PC-9 (cell line): Measurements from ENCODE around the gene KASH5. TPM values are rescaled to one million over a fixed set of nuclear protein-coding genes. Genes with fewer than 3 reads are reported as not detected.

ENCODE experiments used
- BruUV-seq: library from RNA; stranded (reverse); fragments of 400-500 nt; replicated peaks from 2 replicates; lab custom pipeline; 2021; lab: Mats Ljungman, UMichigan
- CTCF ChIA-PET: fragments of 300-600 bp; sonication (Branson Sonifier 250); formaldehyde crosslinking; loops from one replicate; lab custom pipeline; 2022; ENCODE audit warnings: antibody characterized with exemption; lab: Charles Lee
- POLR2A ChIA-PET: fragments of 300-600 bp; sonication (Branson Sonifier 250); formaldehyde crosslinking; loops from one replicate; lab custom pipeline; 2022; ENCODE audit warnings: antibody characterized with exemption; ENCODE audit not compliant: unreplicated experiment; lab: Charles Lee
- DNase-seq, 2 experiments: peaks; one replicate each; pipeline versions ENCODE4 v3.0.0 to v3.0.0-alpha.2; 2015 to 2022; ENCODE audit warnings: mixed read lengths in 1 of 2
- H2AFZ ChIP-seq: fragments of 200-600 bp; sonication (generic); 2 replicates; pipeline ENCODE4 v1.8.1; 2017; ENCODE audit warnings: antibody characterized with exemption
- H3F3A ChIP-seq: fragments of 200-600 bp; sonication (generic); 2 replicates; pipeline ENCODE4 v1.8.1; 2017; ENCODE audit warnings: antibody characterized with exemption, mild to moderate bottlenecking, low read depth; ENCODE audit not compliant: insufficient read depth
- H3K27ac ChIP-seq: fragments of 200-600 bp; sonication (generic); 2 replicates; pipeline ENCODE4 v1.6.1; 2016; ENCODE audit warnings: mixed run types
- H3K27me3 ChIP-seq: fragments of 200-600 bp; sonication (generic); 2 replicates; pipeline ENCODE4 v1.6.1; 2016; ENCODE audit warnings: low read depth, mixed run types; ENCODE audit not compliant: insufficient read depth
- H3K36me3 ChIP-seq: fragments of 200-600 bp; sonication (generic); 2 replicates; pipeline ENCODE4 v1.6.1; 2016; ENCODE audit warnings: low read depth, mixed run types
- H3K4me1 ChIP-seq: fragments of 200-600 bp; sonication (generic); replicated peaks from 2 replicates; pipeline ENCODE4 v1.6.1; 2016; ENCODE audit warnings: mixed run types; ENCODE audit not compliant: insufficient read depth
- H3K4me2 ChIP-seq: fragments of 200-600 bp; sonication (generic); 2 replicates; pipeline ENCODE4 v1.6.1; 2017; ENCODE audit warnings: mixed run types
- H3K4me3 ChIP-seq: fragments of 200-600 bp; sonication (generic); 2 replicates; pipeline ENCODE4 v1.6.1; 2016; ENCODE audit warnings: mixed run types
- H3K79me2 ChIP-seq: fragments of 200-600 bp; sonication (generic); 2 replicates; pipeline ENCODE4 v1.6.1; 2017; ENCODE audit warnings: low read depth, mixed run types
- H3K9me2 ChIP-seq: fragments of 200-600 bp; sonication (generic); 2 replicates; pipeline ENCODE4 v1.8.1; 2017; ENCODE audit warnings: mild to moderate bottlenecking; ENCODE audit not compliant: insufficient read depth
- H3K9me3 ChIP-seq: fragments of 200-600 bp; sonication (generic); 2 replicates; pipeline ENCODE4 v1.8.1; 2016; ENCODE audit warnings: low read depth; ENCODE audit not compliant: insufficient read depth
- H4K20me1 ChIP-seq: fragments of 200-600 bp; sonication (generic); 2 replicates; pipeline ENCODE4 v1.8.1; 2017; ENCODE audit not compliant: insufficient read depth
- EZH2 ChIP-seq: fragments of 200-600 bp; sonication (generic); IDR thresholded peaks from 2 replicates; pipeline ENCODE4 v1.8.0; 2017; ENCODE audit warnings: antibody characterized with exemption, low read depth
- intact Hi-C: fragments of 100-400 bp; cut with micrococcal nuclease; formaldehyde crosslinking; loops from one replicate; pipeline ENCODE4 v1.10.0; 2022; ENCODE audit not compliant: unreplicated experiment
- total RNA-seq: library from RNA; stranded (reverse); gene quantifications from 2 replicates; pipeline ENCODE4 v1.2.3, GENCODE V29; 2021
- TF ChIP-seq, protein P1 (sequence below): fragments of 200-600 bp; sonication (generic); conservative IDR thresholded peaks from 2 replicates; pipeline ENCODE4 v1.6.1; 2017; ENCODE audit warnings: mixed run types, antibody characterized with exemption, mild to moderate bottlenecking, moderate library complexity

Gene KASH5
- total RNA-seq, 1 experiment from 2014 or later = 0.39 TPM

DNA sequence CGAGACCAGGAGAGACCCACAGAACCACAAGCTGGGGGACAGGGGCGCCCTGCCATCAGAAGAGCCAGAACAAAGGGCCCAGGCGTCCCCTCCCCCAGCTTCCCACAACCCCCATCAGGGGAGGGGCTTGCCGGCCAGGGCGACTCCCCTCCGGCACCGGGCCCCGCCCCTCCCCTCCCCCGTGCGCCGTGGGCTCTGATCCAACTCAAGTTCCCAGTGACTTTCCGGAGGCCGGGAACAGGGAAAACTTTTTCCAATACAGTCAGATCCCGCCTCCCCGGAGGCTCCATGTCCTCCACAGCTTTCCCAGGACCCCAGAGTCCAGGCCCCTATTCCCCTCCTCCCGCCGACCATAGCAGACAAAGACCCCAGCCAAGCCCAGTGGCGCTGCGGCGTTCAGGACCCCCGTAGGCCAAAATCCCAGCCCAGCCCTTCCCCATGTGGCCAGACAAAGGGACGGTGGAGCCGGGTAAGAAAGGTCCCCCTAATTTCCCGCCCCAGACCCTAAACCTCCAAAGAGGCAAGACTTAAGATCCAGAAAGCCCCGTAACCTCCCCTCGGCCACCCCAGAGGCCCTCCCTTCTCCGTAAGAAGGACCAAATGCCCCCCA, 26.5 kb upstream of the KASH5 start:
- Histone ChIP-seq H3K9me3 (no peaks in the 10 kb centered on the region), H3F3A (peaks cover 5% of the 10 kb centered on the region; the same call in 1 of the 2 replicates), H3K27me3 (no peaks in the 10 kb centered on the region), H3K4me2 (peak overlapping the region; percentile 99), H3K9me2 (no peaks in the 10 kb centered on the region), H3K4me1 (0 out of 2 replicates have a peak, but pooled peaks cover 10% of the 10 kb centered on the region), H3K27ac (no peak overlapping the region), H2AFZ (peak overlapping the region; percentile 85), H3K36me3 (no peaks in the 10 kb centered on the region), H3K4me3 (peak overlapping the region; percentile 85), H4K20me1 (no peaks in the 10 kb centered on the region), H3K79me2 (no peaks in the 10 kb centered on the region)
- ChIA-PET CTCF (interaction anchor here (0.6 to 0.7 kb wide), 3 partner anchors 8 to 61 kb away, joined by 3 to 4 read pairs (median 3); no protein-coding TSS in a partner anchor), POLR2A (interaction anchor here (0.6 to 0.8 kb wide), 5 partner anchors 22 to 545 kb away, joined by 5 to 20 read pairs (median 10); no protein-coding TSS in a partner anchor)
- peak in 1 of 2 experiments; percentile 56 for DNase-seq
- TF ChIP-seq EZH2 = peak; percentile 82; the same call in 1 of the 2 replicates
- TF ChIP-seq, protein P1, sequence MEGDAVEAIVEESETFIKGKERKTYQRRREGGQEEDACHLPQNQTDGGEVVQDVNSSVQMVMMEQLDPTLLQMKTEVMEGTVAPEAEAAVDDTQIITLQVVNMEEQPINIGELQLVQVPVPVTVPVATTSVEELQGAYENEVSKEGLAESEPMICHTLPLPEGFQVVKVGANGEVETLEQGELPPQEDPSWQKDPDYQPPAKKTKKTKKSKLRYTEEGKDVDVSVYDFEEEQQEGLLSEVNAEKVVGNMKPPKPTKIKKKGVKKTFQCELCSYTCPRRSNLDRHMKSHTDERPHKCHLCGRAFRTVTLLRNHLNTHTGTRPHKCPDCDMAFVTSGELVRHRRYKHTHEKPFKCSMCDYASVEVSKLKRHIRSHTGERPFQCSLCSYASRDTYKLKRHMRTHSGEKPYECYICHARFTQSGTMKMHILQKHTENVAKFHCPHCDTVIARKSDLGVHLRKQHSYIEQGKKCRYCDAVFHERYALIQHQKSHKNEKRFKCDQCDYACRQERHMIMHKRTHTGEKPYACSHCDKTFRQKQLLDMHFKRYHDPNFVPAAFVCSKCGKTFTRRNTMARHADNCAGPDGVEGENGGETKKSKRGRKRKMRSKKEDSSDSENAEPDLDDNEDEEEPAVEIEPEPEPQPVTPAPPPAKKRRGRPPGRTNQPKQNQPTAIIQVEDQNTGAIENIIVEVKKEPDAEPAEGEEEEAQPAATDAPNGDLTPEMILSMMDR = no peak
- TSS peak; percentile 72 for BruUV-seq
- intact Hi-C loops = loop anchor here (2.0 kb wide), 2 partner anchors 23 to 515 kb away; partner anchors contain the start of genes AKT1S1 and TBC1D17

DNA sequence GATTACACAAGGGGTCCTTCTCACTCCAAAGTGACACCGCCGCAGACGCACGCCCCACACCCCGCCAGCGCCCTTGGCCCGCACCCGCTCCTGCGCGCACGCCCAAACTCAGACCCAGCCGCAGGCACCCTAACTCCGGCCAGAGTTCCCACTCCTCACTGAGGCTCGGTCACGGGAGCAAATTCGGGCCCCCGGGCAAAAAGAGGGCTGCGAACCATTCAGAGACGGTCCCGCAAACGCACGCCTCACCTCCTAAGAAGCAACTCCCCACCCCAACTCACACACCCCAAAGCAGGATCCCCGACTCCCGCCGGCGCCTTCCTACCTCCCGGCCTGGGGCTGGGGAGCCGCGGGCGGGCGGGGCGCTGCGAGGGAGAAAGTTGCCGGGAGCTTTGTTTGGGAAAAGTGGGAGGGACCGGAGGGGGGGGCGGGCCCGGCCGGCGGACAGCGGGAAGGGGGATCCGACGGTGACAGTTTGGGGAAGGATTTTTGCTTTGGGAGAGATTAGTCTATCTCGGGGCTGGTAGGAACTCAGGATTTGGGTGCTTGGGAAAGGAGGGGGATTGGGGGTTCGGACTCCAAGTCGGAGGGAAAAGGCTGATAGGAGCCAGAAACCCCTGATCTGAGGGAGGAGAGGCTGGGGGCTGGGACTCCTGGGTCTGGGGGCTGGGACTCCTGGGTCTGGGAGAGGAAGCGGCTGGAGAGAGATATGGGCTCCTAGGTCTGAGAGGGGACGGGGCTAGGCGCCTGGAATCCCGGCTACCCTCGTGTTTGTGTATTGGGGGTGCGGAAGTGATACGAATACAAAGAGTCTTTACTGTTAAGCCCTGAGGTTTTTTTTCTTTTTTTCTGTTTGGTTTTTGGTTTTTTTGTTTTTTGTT, 25.8 kb upstream of the KASH5 start, which contains the start of gene TEAD2:
Gene TEAD2, minus strand, starts transcription at position 369 of the 881 bp plus-strand sequence. CDS start 2,341 bp downstream, outside the sequence.
- CTCF ChIA-PET = interaction anchor here (0.6 to 0.7 kb wide), 4 partner anchors 9 to 61 kb away, joined by 3 to 4 read pairs (median 4); no protein-coding TSS in a partner anchor
- BruUV-seq = no TSS peak

More for the DNA sequence above, 25.8 kb upstream of the KASH5 start, which contains the start of gene TEAD2:
- H3K4me3 ChIP-seq = peak within 1 kb of the TSS; percentile 85
- H2AFZ ChIP-seq = peak within 1 kb of the TSS; percentile 85
- DNase-seq = peak in 1 of 2 experiments; percentile 66
- no peak within 1 kb of the TSS for H3K27ac ChIP-seq
- no peaks in the 10 kb centered on the region for H4K20me1 ChIP-seq
- no peaks in the 10 kb centered on the region for H3K9me3 ChIP-seq
- 0 out of 2 replicates have a peak, but pooled peaks cover 10% of the 10 kb centered on the region for H3K4me1 ChIP-seq
- peaks cover 5% of the 10 kb centered on the region; the same call in 1 of the 2 replicates for H3F3A ChIP-seq
- H3K4me2 ChIP-seq = peak within 1 kb of the TSS; percentile 99
- no peak for TF ChIP-seq EZH2
- TF ChIP-seq, protein P1 = no peak
- intact Hi-C loops = loop anchor here (2.0 kb wide), 2 partner anchors 23 to 515 kb away; partner anchors contain the start of genes AKT1S1 and TBC1D17
- H3K36me3 ChIP-seq = no peaks in the 10 kb centered on the region
- H3K79me2 ChIP-seq = no peaks in the 10 kb centered on the region
- no peaks in the 10 kb centered on the region for H3K27me3 ChIP-seq
- H3K9me2 ChIP-seq = no peaks in the 10 kb centered on the region
- POLR2A ChIA-PET = interaction anchor here (0.6 to 0.8 kb wide), 6 partner anchors 8 to 967 kb away, joined by 3 to 20 read pairs (median 10); partner anchors contain the start of gene KCNC3
